ENCODE measurements around the gene DCUN1D4.

DCUN1D4 gene

DNA sequence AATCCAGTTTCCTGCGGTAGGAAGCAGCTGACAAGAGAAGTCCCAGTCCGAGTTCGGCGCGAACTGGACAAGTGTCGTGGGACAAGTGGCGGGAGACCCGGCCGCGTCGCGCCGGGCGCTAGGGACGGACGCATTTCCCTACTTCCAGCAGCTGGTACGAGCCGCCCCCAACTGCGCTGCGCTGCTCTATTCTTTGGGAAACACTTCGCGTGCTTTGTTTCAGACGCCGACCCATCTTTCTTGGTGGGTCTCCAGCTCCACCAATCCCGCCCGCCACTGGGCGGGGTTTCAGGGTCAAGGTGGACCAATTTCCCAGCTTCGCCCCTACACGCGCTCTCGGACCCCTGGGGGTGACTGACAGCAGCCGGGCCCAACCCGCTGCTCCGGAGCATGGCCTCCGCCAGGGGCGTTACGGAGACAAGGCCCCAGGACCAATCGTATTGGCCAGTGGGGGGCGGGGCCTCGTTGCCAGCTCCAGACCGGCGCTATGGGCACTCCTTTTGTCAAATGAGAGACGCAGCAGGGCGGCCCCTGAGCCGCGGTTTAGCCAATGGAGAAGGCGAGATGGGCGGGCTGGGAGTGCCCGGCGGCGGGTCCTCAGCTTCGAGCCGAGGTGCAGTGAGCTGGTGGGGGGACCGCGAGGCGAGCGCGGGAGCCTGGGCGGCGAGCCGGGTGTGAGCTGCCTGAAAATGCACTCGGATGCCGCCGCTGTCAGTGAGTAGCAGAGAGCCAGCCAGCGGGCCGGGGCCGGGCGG lies at the start of gene DCUN1D4:
Gene DCUN1D4, plus strand, starts transcription at position 600 of the 755 bp plus-strand sequence. Its CDS starts 90 bp downstream, at position 690.
- DNase-seq, result peak; percentile 94

DNA sequence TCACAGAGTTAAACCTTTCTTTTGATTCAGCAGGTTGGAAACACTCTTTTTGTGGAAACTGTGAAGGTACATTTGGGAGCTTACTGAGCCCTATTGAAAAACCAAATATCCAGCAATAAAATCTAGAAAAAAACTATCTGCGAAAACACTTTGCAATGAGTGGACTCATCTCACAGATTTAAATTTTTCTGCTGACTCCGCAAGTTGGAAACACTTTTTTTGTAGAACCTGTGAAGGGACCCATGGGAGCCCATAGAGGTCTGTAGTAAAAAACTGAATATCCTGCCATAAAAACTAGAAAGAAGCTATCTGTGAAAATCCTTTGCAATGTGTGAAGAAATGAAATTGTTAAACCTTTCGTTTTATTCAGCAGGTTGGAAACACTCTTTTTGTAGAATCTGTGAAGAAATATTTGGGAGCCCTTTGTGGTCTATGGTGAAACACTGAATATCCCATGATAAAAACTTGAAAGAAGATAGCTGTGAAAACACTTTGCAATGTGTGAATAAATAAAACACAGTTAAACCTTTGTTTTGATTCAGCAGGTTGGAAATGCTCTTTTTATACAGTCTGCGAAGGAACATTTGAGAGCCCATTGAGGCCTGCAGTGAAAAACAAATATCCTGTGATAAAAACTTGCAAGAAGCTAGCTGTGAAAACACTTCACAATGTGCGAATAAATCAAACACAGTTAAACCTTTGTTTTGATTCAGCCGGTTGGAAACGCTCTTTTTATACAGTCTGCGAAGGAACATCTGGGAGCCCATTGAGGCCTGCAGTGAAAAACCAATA lies 22.3 kb upstream of the DCUN1D4 start:
- no peak for DNase-seq

DNA sequence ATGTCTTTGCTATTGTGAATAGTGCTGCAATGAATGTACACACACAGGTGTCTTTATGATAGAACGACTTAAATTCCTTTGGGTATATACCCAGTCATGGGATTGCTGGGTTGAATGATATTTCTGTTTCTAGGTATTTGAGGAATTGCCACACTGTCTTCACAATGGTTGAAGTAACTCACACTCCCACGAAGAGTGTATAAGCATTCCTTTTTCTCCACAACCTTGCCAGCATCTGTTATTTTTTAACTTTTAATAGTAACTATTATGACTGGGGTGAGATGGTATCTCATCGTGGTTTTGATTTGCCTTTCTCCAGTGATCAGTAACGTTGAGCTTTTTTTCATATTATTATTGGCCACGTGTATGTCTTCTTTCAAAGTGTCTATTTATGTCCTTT lies 17.6 kb upstream of the DCUN1D4 start:
- DNase-seq, result no peak

DNA sequence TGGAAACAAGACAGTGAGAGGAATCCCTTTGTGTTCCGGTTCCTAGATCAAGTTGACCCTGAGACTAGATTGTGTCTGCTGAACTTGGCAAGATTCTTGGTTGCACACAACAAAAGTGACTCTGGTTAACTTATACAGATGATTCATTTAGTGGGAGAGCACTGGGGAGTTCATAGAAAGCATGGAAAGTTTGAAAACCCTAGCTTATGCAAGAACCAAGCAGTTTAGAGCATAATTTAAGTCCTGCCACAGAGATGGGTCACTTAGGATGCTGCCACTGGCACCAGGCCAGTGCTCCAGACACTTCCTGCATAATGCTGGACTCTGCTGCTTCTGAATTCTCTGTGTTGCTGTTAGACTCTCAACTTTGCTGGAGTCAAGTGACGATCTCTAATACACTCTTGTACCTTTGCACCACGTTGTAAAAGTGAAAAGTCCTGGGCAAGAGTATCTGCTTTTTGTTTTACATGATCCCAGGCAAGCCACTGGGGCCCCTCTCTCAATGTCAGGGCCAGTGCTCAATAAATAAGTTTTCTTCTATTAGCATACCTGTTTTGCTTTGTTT lies 12.7 kb upstream of the DCUN1D4 start:
- no peak for DNase-seq

DNA sequence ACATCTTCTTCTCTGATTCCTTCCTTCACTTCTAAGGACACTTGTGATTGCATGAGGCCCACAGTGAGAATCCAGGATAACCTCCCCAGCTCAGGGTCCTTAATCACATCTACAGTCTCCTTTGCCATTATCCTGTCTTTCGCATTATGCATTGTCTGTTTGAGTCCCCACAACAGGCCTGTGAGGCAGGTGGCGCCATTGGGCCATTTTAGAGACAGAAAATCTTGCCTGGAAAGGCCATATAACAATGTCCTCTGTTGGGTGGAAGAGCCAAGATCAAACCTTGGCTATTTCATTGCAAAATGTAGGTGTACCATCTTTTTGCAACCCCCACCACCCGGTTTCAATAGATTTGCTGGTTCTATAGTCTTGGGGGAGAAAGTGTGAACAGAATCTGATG lies 11.8 kb upstream of the DCUN1D4 start:
- peak; percentile 27 for DNase-seq

DNA sequence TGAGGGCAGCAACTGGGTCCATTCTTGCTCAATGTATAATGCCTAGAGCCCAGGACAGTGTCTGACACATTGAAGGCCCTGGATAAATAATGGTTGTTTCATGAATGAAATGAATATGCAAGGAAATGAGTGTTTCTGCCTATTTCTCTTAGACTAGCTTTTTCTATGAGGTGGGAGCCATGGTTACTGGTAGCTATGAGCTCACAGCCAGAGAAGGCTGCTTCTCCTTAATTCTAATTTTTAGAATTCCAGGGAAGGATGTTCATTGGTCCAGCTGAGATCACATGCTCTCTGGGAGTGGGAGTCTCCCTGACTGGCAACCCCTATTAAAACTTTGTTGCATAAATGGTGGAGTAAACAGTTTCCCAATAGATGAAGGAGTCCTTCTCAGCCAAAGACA lies 9.7 kb upstream of the DCUN1D4 start:
- DNase-seq, result no peak

DNA sequence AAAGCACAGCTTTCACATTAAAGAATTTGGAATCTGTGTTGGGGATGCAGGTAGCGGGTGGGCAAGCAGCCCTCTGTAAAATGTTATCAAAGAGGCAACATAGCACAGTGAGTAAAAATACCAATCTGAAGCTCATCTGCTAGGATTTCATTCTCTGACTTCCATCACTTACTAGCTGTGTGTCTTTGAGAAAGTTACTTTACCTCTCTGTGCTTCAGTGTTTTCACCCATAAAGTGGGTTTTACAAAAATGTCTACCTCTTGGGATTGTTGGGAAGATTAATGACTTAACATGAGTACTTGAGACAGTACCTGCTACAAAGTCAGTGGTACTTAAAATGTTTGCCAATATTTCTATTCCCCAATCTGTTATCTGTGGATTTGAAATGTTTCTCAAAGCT lies 7.9 kb upstream of the DCUN1D4 start:
- no peak for DNase-seq

DNA sequence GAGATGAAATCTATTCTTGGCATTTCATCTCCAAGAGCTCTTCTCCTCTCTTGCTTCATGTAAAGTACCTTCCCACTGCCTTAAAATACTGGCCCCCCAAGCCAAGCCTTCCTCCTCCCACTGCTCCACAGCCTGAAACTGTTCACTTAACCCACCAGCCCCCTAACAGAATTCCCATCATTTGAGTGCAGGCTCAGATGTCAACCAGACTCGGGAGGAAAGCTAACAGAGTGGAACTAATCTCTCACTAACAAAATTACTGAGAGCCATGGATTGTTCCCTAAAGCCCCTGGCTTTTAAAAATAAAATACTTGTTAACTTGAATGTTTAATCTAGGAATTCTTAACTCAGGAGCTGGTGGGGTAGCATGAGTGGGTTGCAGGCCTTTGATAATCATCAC lies 7.1 kb upstream of the DCUN1D4 start:
- no peak for DNase-seq

DNA sequence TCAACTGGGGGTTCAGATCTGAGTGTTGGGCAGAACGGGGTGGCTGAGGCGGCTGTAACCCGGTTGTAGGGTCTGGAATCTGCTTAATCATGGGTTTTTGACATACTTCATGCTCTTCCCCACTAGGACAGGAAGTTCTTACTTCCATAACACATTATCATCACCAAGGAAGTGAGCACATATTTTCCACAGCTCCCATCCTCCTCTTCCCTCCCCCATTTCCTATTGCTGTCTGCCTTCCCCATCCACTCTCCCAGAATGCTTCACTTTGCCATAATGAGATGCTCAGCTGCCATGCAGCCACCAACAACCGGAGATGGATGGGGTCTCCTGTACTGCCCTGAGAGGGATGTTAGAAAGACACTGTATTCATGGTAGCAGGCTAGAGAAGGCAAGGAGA lies 6.4 kb upstream of the DCUN1D4 start:
- DNase-seq, result no peak

DNA sequence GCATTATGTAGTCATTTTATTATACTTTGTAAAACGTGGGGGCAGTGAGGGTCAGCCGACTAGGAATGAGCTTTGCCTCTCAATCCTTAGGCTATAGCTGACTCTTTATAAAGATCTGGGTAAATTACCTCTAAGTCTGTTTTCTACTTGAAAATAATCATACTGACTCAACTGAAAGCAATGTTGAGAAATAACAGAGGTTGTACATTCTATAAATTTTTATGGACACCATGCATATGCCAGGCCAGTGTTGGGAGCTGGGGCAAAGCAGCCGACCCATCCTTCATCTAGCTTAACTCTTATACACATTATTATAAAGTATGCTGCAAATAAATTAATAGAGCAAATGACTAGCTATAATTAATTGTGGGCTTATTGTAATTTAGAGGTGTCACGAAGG lies 2.2 kb upstream of the DCUN1D4 start:
- no peak for DNase-seq

DNA sequence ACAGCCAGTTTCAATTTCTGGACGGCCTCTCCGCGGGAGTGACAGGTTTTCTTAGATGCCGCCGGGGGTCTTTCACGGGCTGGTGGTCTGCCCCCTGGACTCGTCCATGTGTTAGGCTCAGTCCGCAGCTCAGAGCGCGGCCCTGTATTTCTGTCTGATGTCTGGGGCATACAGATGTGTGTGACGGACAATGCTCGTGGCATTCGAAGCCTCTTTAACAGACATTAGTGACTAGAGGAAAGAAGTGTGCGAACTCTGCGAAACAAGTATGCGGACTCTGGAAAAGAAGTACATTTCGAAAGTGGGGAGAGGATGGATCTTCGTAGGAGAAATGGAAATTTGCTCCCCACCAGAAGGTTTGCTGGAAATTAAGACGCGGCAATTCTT lies 793 bp upstream of the DCUN1D4 start:
- DNase-seq, result no peak

DNA sequence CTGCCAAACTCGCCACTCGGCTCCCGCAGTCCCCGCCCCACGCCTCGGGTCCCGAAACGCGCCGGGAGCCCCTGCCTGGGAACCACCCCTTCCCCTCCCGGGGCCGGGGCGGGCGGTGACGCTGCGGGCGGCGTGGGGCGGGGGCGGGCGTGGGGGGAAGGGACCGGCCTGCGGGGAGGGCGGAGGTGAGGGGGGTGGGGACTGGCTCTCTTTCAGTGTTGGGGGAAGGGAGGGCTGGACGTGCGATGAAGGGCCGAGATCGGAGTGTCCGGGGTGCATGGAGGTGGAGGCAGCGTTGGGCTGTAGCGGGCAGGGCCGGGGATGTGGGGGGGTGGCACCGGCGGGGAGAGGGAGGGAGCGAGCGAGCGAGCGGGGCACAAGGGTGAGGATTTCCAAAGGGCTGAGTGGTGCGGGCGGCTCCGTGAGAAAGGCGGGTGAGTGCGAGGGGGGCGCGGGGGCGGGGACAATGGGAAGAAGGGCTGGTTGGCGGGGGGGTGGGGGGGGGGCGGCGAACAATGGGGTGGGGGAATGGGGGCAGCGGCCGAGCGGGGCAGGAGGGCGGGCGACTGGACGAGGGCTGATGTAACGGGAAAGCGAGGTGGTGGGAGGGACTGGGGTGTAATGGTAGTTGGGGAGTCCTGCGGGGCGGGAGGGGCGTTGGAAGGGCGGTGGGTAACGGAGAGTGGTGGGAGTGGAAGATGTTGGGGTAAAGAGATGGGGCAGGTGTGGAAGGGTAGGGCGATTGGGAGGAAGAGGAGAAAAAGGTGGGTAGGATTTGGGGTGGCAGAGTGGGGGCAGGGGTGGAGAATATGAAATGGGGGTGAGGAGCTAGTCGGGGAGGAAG lies 578 bp downstream of the DCUN1D4 start:
- peak; percentile 32 for DNase-seq

DNA sequence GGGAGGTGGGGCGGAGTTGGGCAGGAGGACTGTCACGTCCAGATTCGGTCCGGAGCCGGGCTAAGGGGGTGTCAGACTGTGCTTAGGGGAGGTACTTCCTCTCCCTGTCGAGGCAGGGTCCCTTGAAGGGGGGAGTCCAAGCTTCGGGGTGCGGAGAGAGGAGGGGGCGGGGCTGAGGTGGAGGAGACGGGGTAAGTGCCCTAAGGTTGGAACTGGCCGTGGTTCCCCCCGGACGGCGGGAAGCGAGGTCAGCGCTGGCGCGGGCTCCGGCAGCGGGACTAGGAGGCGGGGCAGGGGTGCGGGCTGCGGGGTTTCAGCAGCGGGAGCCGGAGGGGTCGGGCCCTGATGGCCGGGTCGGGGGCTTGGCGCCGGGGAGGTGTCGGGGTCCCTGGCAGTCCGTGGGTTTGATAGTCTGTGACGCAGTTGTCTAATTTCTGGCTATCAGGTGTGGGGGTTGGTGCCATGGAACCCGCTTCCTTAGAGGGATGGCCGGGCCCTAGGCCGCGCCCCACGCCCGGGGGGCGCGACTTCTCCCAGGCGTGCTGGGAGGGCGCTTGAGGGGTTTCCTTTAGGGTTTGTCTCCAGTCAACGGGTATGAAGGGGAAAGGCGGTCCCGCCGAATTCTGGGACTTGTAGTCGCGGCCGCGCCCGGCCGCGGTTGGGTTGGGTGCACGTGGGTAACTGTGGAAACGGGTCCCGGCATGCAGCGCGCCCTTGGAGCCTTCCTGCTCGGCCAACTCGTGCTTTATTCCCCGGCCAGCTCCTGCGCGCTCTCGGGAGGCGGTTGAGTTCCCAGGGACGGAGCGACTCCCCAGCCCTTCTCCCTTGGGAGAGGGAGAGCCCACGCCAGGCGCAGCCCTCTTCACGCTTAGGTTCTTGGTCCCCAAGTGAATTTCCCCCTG lies 1.5 kb downstream of the DCUN1D4 start:
- DNase-seq, result peak; percentile 81

DNA sequence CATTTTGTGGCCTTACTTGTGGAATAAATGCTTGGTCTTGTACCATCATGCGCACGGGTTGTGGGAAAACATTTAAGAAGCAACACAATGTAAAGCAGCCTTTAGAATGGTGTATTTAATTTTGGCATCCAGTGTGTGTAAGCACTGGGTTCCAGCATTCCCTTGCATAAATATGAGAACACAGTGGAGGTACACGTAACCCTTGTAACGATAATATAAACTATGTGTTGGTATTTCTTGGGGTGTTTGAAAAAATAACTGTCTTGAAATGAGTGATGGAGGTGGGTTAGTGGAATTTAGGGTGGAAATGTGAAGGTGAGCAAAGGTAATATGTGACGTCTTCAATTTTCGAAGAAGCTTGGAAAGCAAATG lies 2.1 kb downstream of the DCUN1D4 start:
- no peak for DNase-seq

DNA sequence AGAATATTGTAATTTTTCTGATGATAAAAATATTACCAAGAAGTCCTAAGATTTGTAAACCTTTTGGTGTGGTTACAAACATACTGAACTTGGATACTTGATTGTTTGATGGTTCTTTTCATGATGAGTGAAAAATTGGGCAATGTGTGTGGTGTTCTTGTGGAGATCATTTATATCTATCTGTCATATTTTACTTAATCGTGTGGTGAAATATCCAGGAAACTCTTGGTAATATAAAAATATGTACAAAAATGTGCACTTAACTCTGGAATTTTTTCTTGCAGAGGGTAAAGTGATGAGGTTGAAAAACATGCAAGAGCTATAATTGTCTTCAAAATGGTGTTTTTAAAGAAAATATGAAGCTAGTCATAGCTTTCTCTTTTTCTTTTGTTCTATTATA lies 2.8 kb downstream of the DCUN1D4 start:
- DNase-seq, result no peak

DNA sequence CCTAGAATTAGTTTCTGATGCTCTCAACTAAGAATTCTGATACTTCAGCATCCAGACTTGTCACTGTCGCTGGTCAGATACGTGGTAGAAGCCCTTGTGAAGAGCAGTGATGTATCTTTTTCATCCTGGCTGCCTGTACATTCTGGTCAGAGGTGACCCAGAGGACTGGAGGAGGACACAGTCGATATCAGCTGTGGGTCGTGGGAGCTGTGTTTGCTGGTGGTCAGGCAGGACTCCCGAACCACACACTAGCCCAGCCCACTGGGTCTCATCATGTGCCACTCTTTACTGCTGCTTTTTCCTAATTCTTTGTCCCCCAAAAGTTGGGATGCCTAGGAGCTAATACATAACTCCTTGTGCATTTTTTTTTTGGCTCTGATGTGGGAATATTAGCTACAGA lies 6.5 kb downstream of the DCUN1D4 start:
- DNase-seq, result no peak

DNA sequence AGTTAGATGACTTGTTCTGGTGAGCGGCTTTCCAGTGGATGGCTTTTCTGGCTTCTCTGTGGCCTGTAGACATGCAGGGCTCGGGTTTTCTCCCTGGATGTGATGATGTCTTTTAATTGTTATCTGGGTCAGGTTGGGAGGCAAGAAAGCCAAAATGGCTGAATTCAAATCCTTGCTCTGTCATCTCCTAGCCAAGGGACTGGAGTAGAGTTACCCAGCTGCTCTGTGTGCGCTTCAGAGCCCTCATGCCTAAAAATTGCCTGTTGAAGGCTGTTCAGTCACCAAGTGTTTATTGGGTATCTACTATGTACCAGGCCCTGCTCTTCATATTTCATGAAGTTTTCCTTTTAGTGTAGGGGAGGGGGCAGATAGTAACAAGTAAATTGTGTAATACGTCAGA lies 7.3 kb downstream of the DCUN1D4 start:
- no peak for DNase-seq

DNA sequence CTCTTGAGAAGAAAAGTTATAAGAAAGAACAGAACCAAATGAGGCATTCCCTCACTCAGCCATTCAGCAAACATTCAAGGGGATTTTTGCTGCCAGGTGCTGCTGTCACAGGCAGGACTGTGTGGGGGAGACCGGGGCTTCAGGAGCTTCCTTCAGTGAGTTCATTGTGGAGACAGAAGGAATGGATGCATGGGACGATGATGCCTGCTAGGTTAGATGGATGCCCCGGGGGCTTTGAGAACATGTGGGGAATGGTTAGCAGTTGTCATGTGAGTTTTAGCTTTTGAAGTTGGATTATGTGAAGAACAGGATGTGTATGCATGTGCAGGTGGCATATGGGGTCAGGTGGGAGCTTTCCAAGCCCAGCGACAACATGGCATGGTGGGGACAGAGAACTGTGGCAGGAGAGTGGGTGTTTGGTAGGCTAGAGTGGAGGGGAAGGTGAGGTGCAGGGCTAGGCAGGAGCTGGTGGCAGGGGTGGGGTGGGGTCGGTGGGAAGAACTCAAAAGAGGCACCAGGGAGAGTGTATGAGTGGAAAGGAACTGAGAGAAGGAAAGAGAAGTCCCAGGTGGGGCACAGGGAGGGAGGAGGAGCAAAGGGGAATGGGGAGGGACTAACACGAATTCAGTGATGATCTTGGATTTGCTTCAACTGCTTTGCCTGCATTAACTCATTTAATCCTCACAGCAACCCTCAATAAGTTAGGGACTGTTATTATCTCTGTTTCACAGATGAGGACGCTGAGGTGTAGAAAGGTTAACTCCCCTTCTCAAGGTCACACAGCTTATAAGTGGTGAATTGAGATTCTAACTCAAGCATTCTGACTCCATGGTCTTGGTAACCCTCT lies 8.4 kb downstream of the DCUN1D4 start:
- DNase-seq, result no peak

DNA sequence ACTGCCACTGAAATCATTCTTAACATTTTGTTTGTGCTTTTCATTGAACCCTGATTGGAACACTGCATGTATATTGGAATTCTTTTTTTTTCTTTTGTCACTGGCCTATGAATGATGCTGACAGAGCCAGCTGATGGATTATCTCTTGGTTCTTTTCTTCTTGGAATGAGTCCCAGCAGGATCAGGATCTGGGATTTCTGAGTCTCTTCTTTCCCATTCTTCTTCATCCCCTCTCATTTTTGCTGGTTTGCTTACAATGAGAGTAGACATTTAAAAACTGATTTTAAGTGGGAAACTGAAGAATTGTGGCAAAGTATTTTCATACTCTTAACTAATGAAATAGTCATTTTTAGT lies 9.0 kb downstream of the DCUN1D4 start:
- DNase-seq, result no peak

DNA sequence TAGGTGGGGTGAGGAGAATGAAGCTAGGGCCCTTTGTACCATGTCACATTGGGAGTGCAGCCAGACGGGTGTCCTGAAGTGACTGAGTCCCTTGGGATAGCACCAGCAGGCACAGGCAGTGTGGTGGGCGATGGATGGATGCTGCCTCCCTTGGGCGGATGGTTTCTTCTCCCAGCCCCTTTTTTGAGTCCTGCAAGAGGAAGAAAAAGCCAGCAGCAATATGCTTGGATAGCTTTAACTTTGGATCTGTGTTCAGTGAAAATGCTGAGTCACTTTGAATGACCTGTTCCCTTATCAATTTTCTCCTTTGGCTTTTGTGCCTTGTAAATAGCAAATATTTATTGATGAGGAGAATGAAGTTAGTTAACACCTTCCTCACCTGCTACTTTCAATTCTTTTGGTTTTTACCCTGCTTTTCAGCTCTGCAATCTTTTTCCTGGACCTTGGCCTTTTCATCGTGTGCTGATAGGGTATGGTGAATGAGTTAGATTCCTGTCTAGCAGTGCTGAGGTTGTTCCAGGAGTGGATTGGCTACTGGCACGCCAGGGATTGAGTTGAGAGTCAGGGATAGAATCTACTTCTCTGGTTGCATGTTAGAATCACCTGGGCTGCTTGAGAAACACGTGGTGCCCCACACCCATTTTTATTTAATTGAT lies 10.2 kb downstream of the DCUN1D4 start:
- DNase-seq, result no peak

DNA sequence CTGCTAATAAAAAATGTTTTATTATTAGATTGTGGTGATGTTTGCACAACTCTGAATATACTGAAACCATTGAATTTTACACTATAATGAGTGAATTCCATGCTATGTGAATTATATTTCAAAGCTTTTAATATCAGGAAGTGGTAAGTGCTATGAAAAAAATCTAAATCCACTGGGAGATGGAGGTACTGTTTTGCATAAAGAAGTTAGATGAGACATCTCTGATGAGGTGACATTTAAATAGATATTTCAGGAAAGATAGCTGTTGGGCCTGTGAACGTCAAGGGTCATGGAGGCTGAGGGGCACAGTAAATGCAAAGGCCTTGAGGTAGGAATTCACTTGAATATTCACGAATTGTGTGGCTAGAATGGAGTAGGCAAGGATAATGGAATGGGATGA lies 12.3 kb downstream of the DCUN1D4 start:
- no peak for DNase-seq
